ENCODE results near the gene LY6G5B.

Gene LY6G5B

GRCh38 chr6:31705931-31706330 lies 36.2 kb downstream of the LY6G5B start:
- no peak overlapping the region for H3K4me2 ChIP-seq (ENCODE audit: low read depth, low read length)
- no peaks in the 10 kb centered on the region for H4K20me1 ChIP-seq (ENCODE audit: insufficient read depth, low read length)
- H3K9ac ChIP-seq (ENCODE audit: low read length): no peak overlapping the region
- H3K4me3 ChIP-seq (ENCODE audit: low read length): no peak overlapping the region
- no peaks in the 10 kb centered on the region for H3K9me2 ChIP-seq (replicated peaks; ENCODE audit: insufficient read depth, low read length)
- no peaks in the 10 kb centered on the region for H3K36me3 ChIP-seq (replicated peaks; ENCODE audit: insufficient read depth, low read length)
- TF ChIP-seq CTCF (IDR thresholded peaks at IDR 0.05; ENCODE audit: low read length): no peak
- TF ChIP-seq EZH2phosphoT487 (IDR thresholded peaks at IDR 0.05; ENCODE audit: low read length): no peak
- no peak for TF ChIP-seq EZH2 (optimal IDR thresholded peaks at IDR 0.05; ENCODE audit: low read depth, low read length)
- no peak overlapping the region for H2AFZ ChIP-seq (ENCODE audit: low read length)
- H3F3A ChIP-seq (ENCODE audit: insufficient read depth, low read length): peaks cover 7% of the 10 kb centered on the region; the same call in 1 of the 2 replicates
- no peaks in the 10 kb centered on the region; the same call in 1 of the 2 replicates for H3K27me3 ChIP-seq (replicated peaks; ENCODE audit: insufficient read depth, low read length)
- DNase-seq: no peak
- H3K27ac ChIP-seq (ENCODE audit: low read length): no peak overlapping the region
- no peaks in the 10 kb centered on the region for H3K9me3 ChIP-seq (replicated peaks; ENCODE audit: insufficient read depth, low read length)
- H3K4me1 ChIP-seq (ENCODE audit: low read length): 0 out of 2 replicates have a peak, but pooled peaks cover 9% of the 10 kb centered on the region
- peaks cover 19% of the 10 kb centered on the region for H3K79me2 ChIP-seq (ENCODE audit: low read length)

- peaks cover 7% of the 10 kb centered on the region; the same call in 1 of the 2 replicates for H3F3A ChIP-seq (ENCODE audit: insufficient read depth, low read length)
- no peak within 1 kb of the TSS for H3K4me3 ChIP-seq (ENCODE audit: low read length)
- no peak within 1 kb of the TSS for H3K27ac ChIP-seq (ENCODE audit: low read length)
- H3K4me1 ChIP-seq (ENCODE audit: low read length): 0 out of 2 replicates have a peak, but pooled peaks cover 5% of the 10 kb centered on the region
- no peak for TF ChIP-seq CTCF (IDR thresholded peaks at IDR 0.05; ENCODE audit: low read length)
- no peak for TF ChIP-seq EZH2 (optimal IDR thresholded peaks at IDR 0.05; ENCODE audit: low read depth, low read length)
- TF ChIP-seq EZH2phosphoT487 (IDR thresholded peaks at IDR 0.05; ENCODE audit: low read length): no peak
- H3K9me2 ChIP-seq (replicated peaks; ENCODE audit: insufficient read depth, low read length): no peaks in the 10 kb centered on the region
- H4K20me1 ChIP-seq (ENCODE audit: insufficient read depth, low read length): no peaks in the 10 kb centered on the region
- H2AFZ ChIP-seq (ENCODE audit: low read length): no peak within 1 kb of the TSS
- no peaks in the 10 kb centered on the region; the same call in 1 of the 2 replicates for H3K27me3 ChIP-seq (replicated peaks; ENCODE audit: insufficient read depth, low read length)
- no peaks in the 10 kb centered on the region for H3K9me3 ChIP-seq (replicated peaks; ENCODE audit: insufficient read depth, low read length)
- no peak for DNase-seq
- H3K79me2 ChIP-seq (ENCODE audit: low read length): peaks cover 13% of the 10 kb centered on the region
- no peaks in the 10 kb centered on the region for H3K36me3 ChIP-seq (replicated peaks; ENCODE audit: insufficient read depth, low read length)
- no peak within 1 kb of the TSS for H3K9ac ChIP-seq (ENCODE audit: low read length)
- no peak within 1 kb of the TSS for H3K4me2 ChIP-seq (ENCODE audit: low read depth, low read length)
Measured at GRCh38 chr6:31706599-31706998, 36.8 kb downstream of the LY6G5B start, which contains the start of gene LY6G6F. Gene LY6G6F (plus strand): TSS chr6:31706866. CDS start chr6:31706907, 41 bp downstream.

GRCh38 chr6:31707701-31708100 lies 37.9 kb downstream of the LY6G5B start:
- peaks cover 2% of the 10 kb centered on the region for H3K79me2 ChIP-seq (ENCODE audit: low read length)
- TF ChIP-seq EZH2phosphoT487 (IDR thresholded peaks at IDR 0.05; ENCODE audit: low read length) (no peak), CTCF (IDR thresholded peaks at IDR 0.05; ENCODE audit: low read length) (no peak), EZH2 (optimal IDR thresholded peaks at IDR 0.05; ENCODE audit: low read depth, low read length) (no peak)

More at GRCh38 chr6:31707701-31708100, 37.9 kb downstream of the LY6G5B start:
- Histone ChIP-seq H3K27me3 (replicated peaks; ENCODE audit: insufficient read depth, low read length) (no peaks in the 10 kb centered on the region; the same call in 1 of the 2 replicates), H3F3A (ENCODE audit: insufficient read depth, low read length) (peaks cover 4% of the 10 kb centered on the region; the same call in 1 of the 2 replicates), H3K9ac (ENCODE audit: low read length) (no peak overlapping the region), H3K9me2 (replicated peaks; ENCODE audit: insufficient read depth, low read length) (no peaks in the 10 kb centered on the region), H3K36me3 (replicated peaks; ENCODE audit: insufficient read depth, low read length) (no peaks in the 10 kb centered on the region), H3K4me2 (ENCODE audit: low read depth, low read length) (no peak overlapping the region), H3K27ac (ENCODE audit: low read length) (no peak overlapping the region), H2AFZ (ENCODE audit: low read length) (no peak overlapping the region), H3K4me1 (ENCODE audit: low read length) (0 out of 2 replicates have a peak, but pooled peaks cover 5% of the 10 kb centered on the region), H4K20me1 (ENCODE audit: insufficient read depth, low read length) (no peaks in the 10 kb centered on the region), H3K9me3 (replicated peaks; ENCODE audit: insufficient read depth, low read length) (no peaks in the 10 kb centered on the region), H3K4me3 (ENCODE audit: low read length) (no peak overlapping the region)
- no peak for DNase-seq
